HCT116 (cell line): ENCODE measurements around the gene PSMC5.
"Not testable (repeated sequence)": the region's sequence is repeated elsewhere in the genome, so short reads cannot be mapped to it uniquely, and the experiment has no call there.

Experiments
- CEBPB ChIP-seq: IDR thresholded peaks from 2 replicates; pipeline ENCODE4 v1.6.1; 2012; ENCODE audit warnings: low read depth
- CTCF ChIP-seq, 3 experiments: fragments of 200-600 bp in 1 of 3; sonication (generic) in 1 of 3; IDR thresholded peaks in 2 of 3; conservative IDR thresholded peaks in 1 of 3; 2 replicates each; pipeline ENCODE4 v1.5.1; 2012 to 2017; ENCODE audit warnings: low read depth in 2 of 3, low read length in 2 of 3, antibody characterized with exemption in 1 of 3, borderline replicate concordance in 1 of 3, control low read depth in 1 of 3, mild to moderate bottlenecking in 1 of 3, mixed read lengths in 1 of 3, mixed run types in 1 of 3, moderate library complexity in 1 of 3; ENCODE audit not compliant: insufficient read depth in 1 of 3
- EZH2phosphoT487 ChIP-seq: fragments of 200-600 bp; IDR thresholded peaks from 2 replicates; pipeline ENCODE4 v1.6.1; 2018; ENCODE audit warnings: antibody characterized with exemption, borderline replicate concordance
- FOSL1 ChIP-seq: IDR thresholded peaks from 2 replicates; pipeline ENCODE4 v1.6.1; 2012; ENCODE audit warnings: low read depth
- POLR2AphosphoS5 ChIP-seq: IDR thresholded peaks from 2 replicates; pipeline ENCODE4 v1.6.1; 2011; ENCODE audit warnings: mild to moderate bottlenecking, low read depth, low read length, moderate library complexity
- ZNF274 ChIP-seq: fragments of 200-500 bp; sonication (Bioruptor generic); IDR thresholded peaks from 2 replicates; pipeline ENCODE4 v1.6.1; 2014; ENCODE audit warnings: mild to moderate bottlenecking, low read depth, low read length, inconsistent platforms

- TF ChIP-seq CEBPB; FOSL1; CTCF (IDR thresholded peaks at IDR 0.05 in 2 of 3, conservative IDR thresholded peaks at IDR 0.05 in 1 of 3; ENCODE audit: borderline replicate concordance in 1 of 3, insufficient read depth in 1 of 3, low read depth in 2 of 3, low read length in 2 of 3); POLR2AphosphoS5; ZNF274; EZH2phosphoT487: not testable (repeated sequence)
Measured at GRCh38 chr17:63874061-63874626, 46.9 kb downstream of the PSMC5 start.
